ENCODE measurements around the gene TMCO6.

TMCO6 gene

DNA sequence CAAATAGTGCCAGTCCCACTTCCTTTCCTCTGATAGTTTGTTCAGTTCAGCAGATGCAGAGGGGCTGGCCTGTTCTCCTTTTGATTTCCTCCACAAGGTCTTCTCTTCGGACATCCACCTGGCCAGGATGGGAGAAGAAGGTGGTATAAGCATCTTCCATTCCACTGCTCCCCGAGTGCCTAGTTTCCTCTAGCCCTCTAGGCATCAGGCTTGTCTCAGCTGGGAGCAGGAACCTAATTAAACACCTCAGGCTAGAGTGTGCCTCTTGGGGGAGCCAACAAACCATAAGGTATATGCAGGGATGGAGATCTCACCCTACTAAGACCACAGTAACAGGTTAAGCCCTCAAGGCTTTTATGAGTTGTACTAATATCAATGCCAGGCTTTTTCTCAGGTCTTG, 35.0 kb downstream of the TMCO6 start:
- DNase-seq, result no peak

DNA sequence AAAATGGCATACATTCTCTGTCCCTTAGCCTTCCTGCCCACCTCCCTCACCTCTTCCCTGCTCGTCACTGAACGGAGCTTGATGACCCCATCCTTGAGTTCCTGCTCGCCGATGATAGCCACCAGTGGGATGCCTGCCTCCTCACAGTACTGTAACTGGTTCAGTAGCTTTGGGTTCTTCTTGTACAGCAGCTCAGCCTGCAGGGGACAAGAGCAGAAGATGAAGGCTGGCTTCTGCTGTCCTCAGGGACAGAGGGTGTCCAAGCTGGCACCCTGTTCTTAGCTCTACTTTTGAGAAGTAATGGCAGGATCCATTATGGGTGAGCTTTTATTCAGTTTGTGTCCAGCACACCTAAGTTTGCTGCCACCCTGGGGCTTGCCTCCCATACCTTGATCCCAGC, 35.4 kb downstream of the TMCO6 start:
- DNase-seq, result no peak

DNA sequence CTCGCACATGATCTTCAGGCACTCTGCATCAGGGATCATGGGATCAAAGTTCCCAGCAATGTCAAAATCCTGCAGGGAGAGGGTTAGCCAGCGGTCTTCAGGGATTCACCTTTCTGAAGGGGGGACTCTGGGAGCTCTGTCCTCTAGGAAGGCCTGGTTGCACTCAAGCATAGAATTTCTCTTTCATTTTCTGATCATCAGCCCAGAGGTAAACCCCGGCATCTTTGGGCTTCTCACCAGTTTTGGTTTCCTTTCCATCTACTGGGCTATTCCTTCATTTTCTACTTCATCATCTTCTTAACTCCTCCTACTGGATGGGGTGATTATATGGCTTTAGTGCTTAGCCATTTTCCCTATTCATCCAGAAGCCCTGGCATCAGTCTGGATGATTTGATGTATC, 38.7 kb downstream of the TMCO6 start:
- no peak for DNase-seq

DNA sequence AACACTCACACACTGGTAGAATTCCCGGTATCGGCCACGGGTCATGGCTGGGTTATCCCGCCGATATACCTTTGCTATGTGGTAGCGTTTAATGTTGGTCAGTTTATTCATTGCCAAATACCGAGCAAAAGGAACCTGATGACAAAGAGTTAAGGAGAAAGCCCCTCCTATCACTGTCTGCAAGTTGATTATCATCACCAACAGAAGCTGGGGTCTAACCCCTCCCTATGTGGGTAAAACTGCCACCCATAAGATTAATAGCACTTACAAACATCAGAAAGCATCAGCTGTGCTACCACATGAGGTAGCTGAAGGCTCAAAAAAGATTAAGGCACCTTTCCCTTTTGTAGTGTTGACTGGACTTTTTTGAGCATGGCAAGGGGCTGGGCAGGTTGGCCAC, 39.7 kb downstream of the TMCO6 start:
- no peak for DNase-seq

DNA sequence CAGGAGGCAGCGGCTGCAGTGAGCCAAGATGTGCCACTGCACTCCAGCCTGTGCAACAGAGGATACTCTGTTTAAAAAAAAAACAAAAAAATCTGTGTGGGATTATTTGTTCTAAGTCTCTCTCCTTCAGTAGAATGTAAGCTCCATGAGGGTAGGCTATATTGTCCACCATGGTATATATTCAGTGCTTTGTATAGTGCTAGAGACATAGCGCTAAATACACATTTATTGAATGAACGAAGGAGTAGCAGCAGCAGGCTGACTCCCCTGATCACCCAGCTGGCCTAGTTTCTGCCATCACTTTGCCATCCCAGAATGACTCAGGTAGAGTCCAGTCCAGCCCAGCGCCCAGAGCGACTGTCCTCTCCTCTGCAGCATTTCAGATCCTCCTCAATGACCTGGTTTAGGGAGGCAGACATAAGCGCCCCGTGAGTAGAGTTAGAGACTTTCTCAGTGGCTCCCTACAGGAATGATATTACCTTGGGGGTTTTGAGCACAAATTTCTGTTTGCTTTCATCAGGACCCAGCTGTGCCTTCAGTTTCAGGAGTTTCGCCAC, 51.2 kb downstream of the TMCO6 start:
- no peak for DNase-seq

DNA sequence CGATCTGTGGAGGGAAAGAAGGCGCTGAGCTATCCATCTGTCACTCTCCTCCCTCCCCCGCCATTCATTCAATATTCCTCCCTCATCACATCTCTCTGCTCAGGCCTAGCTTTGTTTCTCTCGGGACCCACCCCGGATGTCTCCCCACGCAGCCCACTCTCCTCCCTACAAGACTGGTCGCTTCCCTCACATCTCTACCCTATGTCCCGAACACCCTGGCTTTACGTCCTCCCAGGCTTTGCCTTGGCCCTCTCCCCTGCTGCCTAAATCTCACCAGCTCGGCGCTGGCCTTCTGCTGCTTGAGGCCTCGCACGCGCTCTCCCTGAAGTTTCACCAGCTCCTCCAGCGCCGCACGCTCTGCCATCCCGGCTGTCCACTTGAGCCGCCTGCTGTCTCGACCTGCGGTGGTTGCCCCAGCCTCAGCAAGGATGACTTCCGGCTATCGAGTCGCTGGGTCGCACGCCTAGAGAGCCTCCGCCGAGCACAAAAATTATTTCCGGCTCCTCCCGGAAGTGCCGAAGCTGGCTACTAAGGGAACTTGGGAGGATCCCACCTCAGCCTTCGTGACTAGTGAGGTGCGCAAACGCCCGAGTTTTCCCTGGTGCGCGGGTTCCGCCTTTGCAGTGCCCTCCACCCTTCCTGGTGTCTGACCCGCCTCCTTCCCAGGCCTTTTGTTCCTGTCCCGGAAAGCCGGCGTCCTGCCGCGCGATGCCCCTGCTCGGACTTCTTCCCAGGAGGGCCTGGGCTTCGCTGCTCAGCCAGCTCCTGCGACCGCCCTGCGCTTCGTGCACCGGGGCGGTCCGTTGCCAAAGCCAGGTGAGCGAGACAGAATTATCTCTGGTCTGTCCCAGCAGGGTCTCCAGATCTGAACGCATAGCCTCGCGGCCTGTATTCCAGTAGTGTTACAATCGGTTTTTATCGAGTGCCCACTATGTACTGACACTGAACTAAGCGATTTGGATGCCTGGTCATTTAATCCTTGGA, 52.0 kb downstream of the TMCO6 start, which contains the start of the genes HARS1 and HARS2:
Gene HARS1, minus strand, starts transcription at position 430 of the 984 bp plus-strand sequence. Its CDS starts 66 bp downstream, at position 364.
Gene HARS2, plus strand, starts transcription at position 515 of the 984 bp plus-strand sequence. Its CDS starts 194 bp downstream, at position 709.
- peak; percentile 87 for DNase-seq

DNA sequence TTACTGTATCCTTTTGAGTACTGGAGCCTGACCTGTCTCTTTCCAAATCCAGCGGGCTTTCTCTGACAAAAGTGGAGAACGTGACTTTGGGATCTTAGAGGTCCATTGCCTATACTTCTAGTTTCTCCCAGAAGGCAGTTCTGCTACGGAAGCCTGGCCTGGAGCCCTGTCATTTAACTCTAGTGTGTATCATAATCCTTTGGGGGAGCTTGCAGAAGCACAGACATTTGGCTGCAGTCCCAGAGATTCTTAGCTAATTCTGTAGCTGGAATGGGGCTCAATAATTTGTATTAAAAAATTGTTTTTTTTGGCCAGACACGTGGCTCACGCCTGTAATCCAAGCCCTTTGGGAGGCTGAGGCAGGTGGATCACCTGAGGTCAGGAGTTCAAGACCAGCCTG, 55.0 kb downstream of the TMCO6 start:
- no peak for DNase-seq
